ENCODE measurements around the gene ADAMTS7.

The ADAMTS7 gene

DNA sequence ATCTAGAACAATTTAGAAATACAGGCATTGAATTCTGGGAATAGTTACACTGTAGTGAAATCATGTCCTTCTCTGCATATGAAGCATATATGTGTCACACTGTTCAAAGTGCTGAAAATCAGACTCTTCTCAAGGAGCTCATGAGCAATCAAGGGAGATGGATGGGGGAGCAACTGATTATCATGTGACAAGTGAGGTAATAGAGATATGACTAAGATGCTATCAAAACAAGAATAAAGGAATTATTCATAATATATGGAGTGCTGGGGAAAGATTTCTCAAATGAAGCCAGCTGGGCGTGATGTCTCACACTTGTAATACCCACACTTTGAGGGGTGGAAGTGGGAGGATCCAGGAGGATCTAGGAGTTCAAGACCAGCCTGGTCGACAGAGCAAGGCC is 95.3 kb downstream of the ADAMTS7 start:
- TF ChIP-seq, protein P1, sequence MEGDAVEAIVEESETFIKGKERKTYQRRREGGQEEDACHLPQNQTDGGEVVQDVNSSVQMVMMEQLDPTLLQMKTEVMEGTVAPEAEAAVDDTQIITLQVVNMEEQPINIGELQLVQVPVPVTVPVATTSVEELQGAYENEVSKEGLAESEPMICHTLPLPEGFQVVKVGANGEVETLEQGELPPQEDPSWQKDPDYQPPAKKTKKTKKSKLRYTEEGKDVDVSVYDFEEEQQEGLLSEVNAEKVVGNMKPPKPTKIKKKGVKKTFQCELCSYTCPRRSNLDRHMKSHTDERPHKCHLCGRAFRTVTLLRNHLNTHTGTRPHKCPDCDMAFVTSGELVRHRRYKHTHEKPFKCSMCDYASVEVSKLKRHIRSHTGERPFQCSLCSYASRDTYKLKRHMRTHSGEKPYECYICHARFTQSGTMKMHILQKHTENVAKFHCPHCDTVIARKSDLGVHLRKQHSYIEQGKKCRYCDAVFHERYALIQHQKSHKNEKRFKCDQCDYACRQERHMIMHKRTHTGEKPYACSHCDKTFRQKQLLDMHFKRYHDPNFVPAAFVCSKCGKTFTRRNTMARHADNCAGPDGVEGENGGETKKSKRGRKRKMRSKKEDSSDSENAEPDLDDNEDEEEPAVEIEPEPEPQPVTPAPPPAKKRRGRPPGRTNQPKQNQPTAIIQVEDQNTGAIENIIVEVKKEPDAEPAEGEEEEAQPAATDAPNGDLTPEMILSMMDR (IDR thresholded peaks at IDR 0.05; ENCODE audit: low read depth, low read length): no peak
- DNase-seq (ENCODE audit: extremely low read depth, low read depth): no peak

DNA sequence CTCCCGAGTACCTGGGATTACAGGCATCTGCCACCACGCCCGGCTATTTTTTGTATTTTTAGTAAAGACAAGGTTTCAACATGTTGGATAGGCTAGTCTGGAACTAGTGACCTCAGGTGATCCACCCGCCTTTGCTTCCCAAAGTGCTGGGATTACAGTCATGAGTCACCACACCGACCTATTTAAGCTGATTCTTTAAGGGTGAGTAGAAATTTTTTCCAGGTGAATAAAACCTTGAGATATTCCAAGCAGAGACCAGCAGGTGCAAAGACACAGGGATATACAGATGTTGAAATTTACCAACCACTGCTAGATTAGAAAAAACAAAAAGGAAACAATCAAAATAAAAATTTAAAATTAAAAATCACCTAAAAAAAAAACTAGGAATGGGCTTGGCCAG is 95.8 kb downstream of the ADAMTS7 start:
- TF ChIP-seq, protein P1 (IDR thresholded peaks at IDR 0.05; ENCODE audit: low read depth, low read length): no peak
- no peak for DNase-seq (ENCODE audit: extremely low read depth, low read depth)

DNA sequence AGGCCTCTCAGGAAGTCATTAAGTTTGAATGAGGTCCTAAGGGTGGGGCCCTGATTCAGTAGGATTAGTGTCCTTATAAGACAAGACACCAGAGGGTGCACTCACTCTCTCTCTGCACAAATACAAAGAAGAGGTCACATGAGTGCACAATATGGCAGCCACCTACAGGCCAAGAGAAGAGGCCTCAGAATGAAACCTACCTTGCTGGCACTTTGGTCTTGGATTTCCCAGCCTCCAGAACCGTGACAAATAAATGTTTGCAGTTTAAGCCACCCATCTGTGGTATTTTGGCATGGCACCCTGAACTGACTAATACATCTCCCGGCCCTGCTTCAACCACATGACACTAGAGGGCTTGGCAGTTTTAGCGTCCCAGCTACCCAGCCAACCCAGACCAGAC is 96.4 kb downstream of the ADAMTS7 start:
- TF ChIP-seq, protein P1 (IDR thresholded peaks at IDR 0.05; ENCODE audit: low read depth, low read length): no peak
- DNase-seq (ENCODE audit: extremely low read depth, low read depth): no peak

DNA sequence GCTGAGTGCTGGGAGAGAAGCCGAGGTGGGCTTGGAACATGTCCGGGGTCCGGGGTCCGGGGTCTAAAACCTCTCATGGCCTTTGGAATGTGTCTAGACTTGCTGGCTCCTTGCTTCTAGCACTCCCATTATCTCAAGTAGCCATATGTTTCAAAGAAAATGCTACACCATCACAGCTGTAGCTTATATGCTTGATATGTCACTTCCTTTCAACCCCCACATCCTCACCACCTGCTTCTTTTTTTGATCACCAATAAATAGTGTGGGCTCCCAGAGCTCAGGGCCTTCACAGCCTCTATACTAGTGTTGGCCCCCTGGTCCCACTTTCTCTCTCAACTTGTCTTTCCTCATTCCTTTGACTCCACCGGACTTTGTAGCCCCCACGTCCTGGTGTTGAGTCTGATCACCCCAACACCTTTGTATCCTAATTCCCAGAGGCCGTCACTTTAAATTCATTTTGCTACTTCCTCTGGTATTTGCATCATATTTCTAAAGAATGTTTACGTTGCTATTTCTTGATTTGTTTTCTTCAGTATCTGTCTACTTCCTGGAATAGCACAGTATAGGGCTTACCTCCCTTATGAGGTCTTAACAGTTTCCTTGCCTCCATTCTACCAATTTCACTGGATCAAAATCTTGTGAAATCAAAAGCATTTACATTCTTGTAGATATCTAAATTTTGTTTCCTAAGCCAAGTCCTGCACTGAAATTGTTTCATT is 98.3 kb downstream of the ADAMTS7 start:
- DNase-seq (ENCODE audit: extremely low read depth, low read depth): no peak
- TF ChIP-seq, protein P1 (IDR thresholded peaks at IDR 0.05; ENCODE audit: low read depth, low read length): no peak

DNA sequence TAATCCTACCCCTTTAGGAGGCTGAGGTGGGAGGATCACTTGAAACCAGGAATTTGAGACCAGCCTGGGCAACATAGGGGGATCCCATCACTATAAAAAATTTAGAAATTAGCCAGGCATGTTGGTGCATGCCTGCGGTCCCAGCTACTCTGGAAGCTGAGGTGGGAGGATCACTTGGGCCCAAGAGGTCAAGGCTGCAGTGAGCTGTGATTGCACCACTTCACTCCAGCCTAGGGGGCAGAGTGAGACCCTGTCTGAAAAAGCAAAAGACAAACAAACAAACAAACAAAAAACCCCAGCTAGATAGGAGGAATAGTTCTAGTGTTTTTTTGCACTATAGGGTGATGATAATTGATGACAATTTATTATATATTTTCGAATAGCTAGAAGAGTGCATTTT is 99.6 kb downstream of the ADAMTS7 start:
- no peak for DNase-seq (ENCODE audit: extremely low read depth, low read depth)

DNA sequence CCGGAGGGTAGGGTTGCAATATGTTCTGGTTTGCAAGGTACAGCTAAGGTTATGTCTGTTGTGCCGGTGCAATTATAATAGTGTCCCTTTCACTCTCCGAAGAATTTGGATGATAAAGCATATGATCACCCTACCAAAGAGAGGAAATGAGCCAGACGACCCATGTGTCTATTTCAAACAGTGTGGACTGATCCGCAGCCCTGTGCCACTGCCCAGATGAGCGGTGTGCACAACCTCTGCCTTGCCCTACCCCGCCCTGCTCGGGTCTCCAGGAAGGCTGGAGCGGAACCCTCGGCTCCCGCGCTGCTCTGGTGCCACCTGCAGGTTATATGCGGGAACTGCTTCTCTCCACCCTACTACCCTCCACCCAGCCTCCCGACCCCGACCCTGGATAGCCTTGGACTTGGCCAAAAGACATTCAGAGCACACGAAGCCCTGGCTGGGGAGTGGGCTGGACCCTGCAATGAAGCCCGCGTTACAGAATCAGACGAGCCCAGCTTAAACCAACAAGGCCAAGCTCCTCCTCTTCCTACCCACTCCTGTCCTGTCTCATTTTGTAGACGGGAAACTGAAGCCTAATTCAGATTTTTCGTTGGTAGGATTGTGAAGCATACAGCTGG is 101.9 kb downstream of the ADAMTS7 start:
- DNase-seq (ENCODE audit: extremely low read depth, low read depth): peak; percentile 2
- TF ChIP-seq, protein P1 (IDR thresholded peaks at IDR 0.05; ENCODE audit: low read depth, low read length): peak; percentile 86

More for the DNA sequence above, 99.6 kb downstream of the ADAMTS7 start:
- TF ChIP-seq, protein P1 (IDR thresholded peaks at IDR 0.05; ENCODE audit: low read depth, low read length): no peak

Data from AG09319 (cell line).